Retina (tissue), 1 donor: ENCODE measurements around the gene POC1A.
"Not testable (repeated sequence)": the region's sequence is repeated elsewhere in the genome, so short reads cannot be mapped to it uniquely, and the experiment has no call there.

ENCODE experiments used
- DNase-seq: peaks from one replicate; pipeline ENCODE4 v3.0.0-alpha.2; 2016

Gene POC1A

DNA sequence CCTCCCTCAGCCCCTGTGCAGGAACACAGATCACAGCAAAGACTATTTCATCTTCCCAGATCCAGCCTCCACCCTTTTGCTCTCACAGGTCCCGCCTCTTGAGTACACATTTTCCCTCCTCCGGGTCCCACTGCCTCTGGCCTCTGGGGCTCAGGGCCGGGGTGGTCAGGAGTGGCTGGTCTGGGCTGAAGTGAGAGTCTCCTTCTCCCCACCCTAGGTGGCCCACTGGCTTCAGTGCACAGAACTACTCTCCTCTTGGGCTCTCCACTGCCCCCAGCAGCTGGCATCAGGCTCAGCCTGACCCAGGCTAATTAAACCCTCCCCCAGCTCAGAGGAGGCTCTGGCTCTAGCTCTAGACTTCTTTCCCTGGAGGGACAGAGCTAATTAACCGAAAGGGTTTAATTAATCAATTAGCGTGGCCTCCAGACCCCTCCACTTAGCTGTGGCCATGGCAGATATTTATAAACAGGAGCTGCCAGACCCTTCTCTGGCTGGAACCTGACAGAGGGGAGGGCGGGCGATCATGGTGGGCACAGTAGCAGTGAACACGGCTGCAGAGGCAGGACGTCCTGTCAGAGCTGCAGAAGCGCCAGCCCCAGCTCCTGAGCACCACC, 113.0 kb downstream of the POC1A start:
- peak; percentile 74 for DNase-seq

- DNase-seq: no peak
Measured at GRCh38 chr3:52040600-52040999, 113.6 kb downstream of the POC1A start.

GRCh38 chr3:52039846-52040245, 114.4 kb downstream of the POC1A start:
- DNase-seq: peak; percentile 72

DNA sequence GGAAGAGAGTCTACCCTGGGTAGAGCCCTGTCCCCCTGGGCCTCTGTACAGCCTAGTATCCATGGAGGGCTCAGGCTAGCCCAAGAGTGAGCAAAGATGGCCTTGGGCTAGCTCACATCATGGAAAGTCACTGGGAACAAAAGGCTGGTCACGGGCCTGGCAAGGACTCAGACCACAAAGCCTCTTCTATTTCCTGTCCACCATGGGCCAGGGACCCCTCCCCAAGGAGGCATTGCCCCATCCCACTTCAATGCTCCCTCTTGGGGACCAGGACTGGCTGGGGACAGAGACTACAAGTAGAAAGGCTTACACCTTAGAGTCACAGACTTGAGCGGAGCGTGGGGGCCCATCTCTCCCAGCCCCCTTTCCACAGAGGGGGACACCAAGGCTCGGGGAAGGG, 114.8 kb downstream of the POC1A start:
- no peak for DNase-seq

DNA sequence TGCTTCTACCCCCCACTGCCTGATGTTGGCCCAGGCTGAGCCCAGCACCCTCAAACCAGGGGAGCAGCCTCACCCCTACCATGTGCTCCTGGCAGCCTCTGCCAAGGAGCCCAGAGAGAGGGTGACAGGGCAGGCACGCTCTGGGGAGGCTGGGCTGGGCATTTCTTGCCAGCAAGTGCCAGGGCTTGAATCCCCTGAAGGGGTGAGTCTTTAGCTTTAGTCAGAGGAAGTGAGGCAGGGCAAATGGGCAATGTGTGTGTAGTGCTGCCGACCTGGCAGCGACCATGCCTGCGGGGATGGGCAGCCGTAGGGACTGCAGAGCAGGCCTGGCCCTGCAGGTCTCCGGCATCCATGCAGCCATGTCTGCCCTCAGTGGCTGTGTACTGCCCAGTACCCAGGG, 116.0 kb downstream of the POC1A start:
- DNase-seq: no peak

DNA sequence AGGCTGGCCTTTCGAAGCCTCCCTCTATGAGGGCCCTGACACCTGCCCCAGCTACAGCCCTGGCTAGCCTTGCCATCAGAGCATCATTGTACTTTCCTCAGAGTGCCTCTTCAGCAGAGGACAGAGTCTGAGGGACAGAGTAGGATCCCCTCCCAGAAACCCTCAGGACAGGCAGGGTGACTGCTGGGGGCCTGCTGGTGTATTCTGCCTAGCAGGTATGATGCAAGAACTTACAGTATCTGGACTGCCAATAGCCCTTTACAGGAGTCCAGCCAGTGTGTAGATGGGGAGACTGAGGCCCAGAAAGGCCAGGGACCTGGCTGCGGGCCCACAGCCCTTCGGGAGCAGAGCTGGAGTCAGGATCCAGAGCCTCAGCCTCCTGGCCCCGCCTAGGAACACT, 116.9 kb downstream of the POC1A start:
- DNase-seq: no peak

DNA sequence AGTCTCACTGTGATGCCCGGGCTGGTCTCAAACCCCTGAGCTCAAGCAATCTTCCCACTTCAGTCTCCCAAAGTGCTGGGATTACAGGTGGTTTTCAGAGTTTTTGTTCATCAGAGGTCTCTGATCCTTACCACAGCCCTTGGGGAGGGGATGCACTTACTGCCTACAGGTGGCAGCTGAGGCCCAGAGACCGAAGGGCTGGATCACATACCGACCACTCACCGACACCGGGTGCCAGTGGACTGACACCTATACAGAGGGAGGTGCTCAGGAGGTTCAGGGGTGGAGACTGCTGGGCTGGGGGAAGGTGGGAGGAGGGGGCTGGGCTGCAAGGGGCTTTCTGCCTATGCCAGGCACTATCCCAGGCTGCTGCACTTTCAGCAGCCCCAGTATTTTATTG, 117.4 kb downstream of the POC1A start:
- no peak for DNase-seq

DNA sequence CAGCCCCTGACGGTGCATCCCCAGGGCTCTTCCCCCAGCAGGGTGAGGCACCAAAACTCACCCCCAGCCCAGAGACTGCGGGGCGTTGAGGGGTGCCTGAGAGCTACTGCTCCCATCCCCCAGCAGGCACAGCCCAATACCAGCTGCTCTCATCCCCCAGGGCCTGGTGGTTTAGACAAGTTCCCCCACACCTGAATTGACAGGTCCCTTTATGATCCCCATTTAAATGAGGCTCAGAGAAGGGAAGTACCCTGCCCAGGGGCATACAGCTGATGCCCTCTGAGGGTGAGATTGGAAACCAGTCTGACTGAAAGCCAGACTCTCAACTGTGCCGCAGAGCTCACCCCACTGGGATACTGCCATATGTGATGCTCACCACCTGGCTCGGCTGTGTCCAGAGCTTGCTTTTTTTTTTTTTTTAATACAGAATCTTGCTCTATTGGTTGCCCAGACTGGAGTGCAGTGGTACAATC, 118.0 kb downstream of the POC1A start:
- DNase-seq: no peak

DNA sequence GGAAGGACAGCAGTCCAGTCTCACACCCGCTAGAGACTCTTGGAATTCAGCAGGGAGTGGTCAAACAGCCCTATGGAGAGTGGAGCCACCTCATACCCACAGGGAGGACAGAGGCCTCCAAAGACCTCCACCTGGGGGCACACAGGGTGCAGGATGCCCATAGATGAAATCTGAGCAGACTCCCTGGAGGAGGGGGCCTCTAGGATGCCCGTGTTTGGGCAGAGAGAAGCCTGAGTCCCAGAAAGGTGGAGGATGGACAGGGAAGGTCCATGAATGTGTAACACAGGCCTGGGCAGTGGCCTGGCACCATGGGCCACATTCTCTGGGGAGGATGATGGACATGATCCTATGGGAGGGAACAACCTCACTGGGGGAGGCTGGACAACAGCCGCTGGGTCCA, 119.6 kb downstream of the POC1A start:
- no peak for DNase-seq

DNA sequence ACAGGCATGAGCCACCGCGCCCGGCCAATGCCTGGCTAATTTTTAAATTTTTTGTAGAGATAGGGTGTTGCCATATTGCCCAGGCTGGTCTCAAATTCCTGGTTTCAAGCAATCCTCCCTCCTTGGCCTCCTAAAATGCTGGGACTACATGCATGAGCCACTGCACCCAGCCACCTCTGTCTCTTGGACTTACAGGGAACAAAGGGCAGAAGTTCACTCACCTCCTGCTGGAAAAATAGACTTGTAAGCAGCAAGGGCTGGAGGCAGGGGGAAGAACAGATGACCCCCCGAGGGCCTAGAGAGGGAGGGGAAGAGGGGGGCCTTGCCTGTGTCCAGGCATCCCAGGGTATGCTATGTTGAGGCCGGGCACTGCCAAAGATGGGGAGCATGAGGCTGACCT, 120.0 kb downstream of the POC1A start:
- no peak for DNase-seq

- DNase-seq: not testable (repeated sequence)
Measured at GRCh38 chr3:52033748-52034147, 120.5 kb downstream of the POC1A start.

DNA sequence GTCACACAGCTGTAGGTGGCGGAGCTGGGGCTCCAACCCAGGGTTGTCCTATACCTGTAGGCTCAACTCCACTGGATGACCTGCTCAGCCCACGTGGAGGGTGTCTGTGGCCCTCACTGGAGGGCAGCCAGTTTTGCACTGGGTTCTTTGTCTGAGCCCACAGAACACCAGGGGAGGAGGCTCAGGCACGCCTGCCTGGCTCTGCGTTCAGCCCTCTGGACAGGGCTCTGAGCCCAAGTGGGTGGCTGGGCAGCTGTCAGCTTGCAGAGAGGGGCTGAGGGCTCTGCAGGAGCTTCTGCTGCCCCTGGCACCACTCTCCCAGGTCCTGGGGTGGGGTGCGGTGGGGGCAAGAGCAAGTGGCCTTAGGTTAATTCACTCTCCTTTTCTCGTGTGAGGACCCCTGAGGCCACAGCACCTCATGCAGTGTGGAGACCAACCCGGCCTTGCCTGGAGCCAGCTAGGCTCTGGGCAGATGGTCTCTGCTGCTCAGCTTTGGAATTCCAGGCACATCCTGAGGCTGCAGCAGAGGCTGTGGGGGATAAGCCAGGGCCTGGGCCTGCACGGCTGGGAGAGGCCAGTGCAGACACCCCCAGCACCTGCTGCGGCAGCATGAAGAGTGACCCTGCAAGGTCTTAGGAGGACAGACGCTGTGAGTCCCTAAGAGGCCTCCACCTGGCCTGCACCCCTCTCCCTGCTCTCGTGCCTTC, 121.4 kb downstream of the POC1A start:
- no peak for DNase-seq

DNA sequence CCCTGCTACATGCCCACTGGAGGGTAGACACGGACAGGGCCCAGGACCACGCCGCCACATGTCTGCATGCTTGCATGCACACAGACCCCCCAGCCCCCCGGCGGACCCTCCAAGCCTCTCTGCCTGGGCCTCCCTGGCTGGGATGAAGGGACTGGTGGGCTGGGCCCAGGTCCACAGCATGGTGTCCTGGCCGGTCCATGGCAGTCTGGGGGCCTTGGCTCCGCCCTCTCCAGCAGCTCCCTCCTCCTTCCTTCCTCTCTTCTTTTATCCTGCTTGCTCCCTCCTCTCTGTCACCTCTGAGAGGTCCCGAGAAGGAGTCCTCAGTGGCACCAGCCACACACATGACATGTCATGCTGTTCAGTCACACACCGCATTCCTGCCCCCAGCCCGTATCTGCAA, 122.3 kb downstream of the POC1A start:
- no peak for DNase-seq

DNA sequence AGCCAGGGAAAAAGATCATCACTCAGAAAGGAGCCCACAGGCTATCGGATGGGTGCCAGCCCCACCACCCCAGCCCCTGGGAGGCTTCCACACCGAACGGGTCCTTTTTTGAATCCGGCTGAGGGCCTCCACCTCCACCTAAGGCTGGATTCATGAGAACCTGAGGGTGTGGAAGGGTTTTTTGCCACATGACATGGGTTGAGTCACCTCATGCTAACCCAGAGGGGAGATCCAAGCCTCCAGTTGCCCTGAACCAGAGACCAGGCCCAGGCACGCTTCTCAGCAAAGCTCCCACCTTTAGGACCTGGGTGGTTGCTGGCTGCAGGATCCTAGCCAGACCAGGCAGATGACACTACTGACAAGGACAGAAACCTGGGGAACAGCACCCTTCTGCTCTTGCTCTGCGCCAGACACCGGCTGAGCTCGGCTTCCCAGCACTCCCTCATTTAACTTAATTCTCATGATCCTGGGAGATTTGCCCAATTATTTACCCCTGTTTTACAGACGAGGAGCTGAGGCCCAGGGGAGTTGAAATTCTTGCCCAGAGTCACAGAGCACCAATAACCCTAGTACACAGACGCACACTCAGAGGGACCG, 123.4 kb downstream of the POC1A start:
- no peak for DNase-seq

DNA sequence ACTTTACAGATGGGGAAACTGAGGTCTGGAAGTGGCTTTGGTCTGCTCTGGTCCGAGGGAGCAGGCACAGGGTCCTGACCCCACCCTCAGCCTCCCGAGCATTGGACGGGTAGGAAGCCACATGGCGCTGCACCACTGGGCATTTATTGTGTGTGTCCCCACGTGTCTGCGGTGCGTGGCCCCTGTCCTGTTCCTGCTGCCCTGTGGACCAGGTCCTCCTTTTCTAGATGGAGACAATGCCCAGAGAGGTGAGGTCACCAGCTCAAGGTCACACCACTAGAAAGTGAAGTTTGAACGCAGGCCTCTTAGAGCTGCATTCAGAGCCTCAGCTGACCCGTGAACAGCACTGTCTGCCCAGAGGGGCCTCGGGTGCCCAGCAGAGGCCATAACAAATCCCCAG, 124.7 kb downstream of the POC1A start:
- no peak for DNase-seq

- DNase-seq: no peak
Measured at GRCh38 chr3:52029053-52029452, 125.2 kb downstream of the POC1A start.

DNA sequence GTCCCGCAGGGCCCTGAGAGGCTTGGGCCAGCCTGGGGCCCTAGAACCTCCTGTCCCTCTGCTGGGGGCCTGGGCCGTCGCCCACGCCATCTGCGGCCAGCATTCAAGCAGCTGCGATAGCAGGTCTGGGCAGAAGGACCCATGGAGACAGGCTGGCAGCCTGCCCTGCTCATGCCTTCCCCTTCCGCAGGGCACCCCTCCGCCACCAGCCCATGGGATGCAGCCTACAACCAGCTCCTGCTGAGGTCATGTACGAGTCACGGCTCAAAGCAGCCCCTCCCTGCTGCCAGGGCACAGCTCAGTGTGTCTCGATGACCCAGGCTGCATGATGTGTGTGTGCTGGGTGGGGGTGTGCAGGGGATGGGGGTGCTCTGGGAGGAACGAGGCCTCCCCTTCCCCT, 125.7 kb downstream of the POC1A start:
- no peak for DNase-seq

GRCh38 chr3:52026041-52026440, 128.2 kb downstream of the POC1A start:
- DNase-seq: no peak

- no peak for DNase-seq
Measured at GRCh38 chr3:52025453-52025852, 128.8 kb downstream of the POC1A start.
